CD14-positive monocyte (primary cell): ENCODE data around the gene ZFHX3. TPM values are rescaled to one million over a fixed set of nuclear protein-coding genes. Genes with fewer than 3 reads are reported as not detected.

ENCODE experiments used
- DNase-seq, 3 donors: peaks; one replicate each; pipeline ENCODE4 v3.0.0-alpha.2; 2011 to 2022
- H2AFZ ChIP-seq: 2 replicates; pipeline ENCODE4 v1.6.0; 2012; ENCODE audit warnings: mild to moderate bottlenecking, low read depth, low read length, inconsistent platforms; ENCODE audit not compliant: insufficient read depth, poor library complexity, severe bottlenecking
- H3K27ac ChIP-seq, 2 donors: 1 replicate in 1 of 2; 2 replicates in 1 of 2; pipeline ENCODE4 v1.5.1; 2012 to 2013; ENCODE audit warnings: low read length in 2 of 2, control low read depth in 1 of 2, inconsistent platforms in 1 of 2, low read depth in 1 of 2, mild to moderate bottlenecking in 1 of 2
- H3K27me3 ChIP-seq, 2 donors: one replicate each; pipeline versions ENCODE4 v1.6.0 to v1.6.1; 2011 to 2013; ENCODE audit warnings: low read length in 2 of 2; ENCODE audit not compliant: control insufficient read depth in 2 of 2, insufficient read depth in 2 of 2
- H3K36me3 ChIP-seq, 2 donors: replicated peaks in 1 of 2; 1 replicate in 1 of 2; 2 replicates in 1 of 2; pipeline versions ENCODE4 v1.5.1 to v1.6.1; 2012 to 2013; ENCODE audit warnings: low read length in 2 of 2, control low read depth in 1 of 2, inconsistent platforms in 1 of 2, mild to moderate bottlenecking in 1 of 2; ENCODE audit not compliant: insufficient read depth in 2 of 2, control insufficient read depth in 1 of 2
- H3K4me1 ChIP-seq, 2 donors: 1 replicate in 1 of 2; 2 replicates in 1 of 2; pipeline versions ENCODE4 v1.5.1 to v1.6.1; 2012 to 2013; ENCODE audit warnings: low read length in 2 of 2, control low read depth in 1 of 2, inconsistent platforms in 1 of 2, mild to moderate bottlenecking in 1 of 2, moderate library complexity in 1 of 2; ENCODE audit not compliant: insufficient read depth in 2 of 2, control insufficient read depth in 1 of 2
- H3K4me2 ChIP-seq: replicated peaks from 2 replicates; pipeline ENCODE3; 2012; ENCODE audit warnings: low read length, moderate library complexity, mild to moderate bottlenecking; ENCODE audit not compliant: poor library complexity, severe bottlenecking; ENCODE audit errors: extremely low read depth
- H3K4me3 ChIP-seq, 3 experiments: fragments of 200-600 bp in 1 of 3; sonication (generic) in 1 of 3; replicated peaks in 1 of 3; 1 replicate in 2 of 3; 2 replicates in 1 of 3; pipeline ENCODE4 v1.5.1; 2011 to 2013; ENCODE audit warnings: low read length in 3 of 3, mild to moderate bottlenecking in 3 of 3, control low read depth in 2 of 3, low read depth in 2 of 3, inconsistent platforms in 1 of 3, moderate library complexity in 1 of 3
- H3K79me2 ChIP-seq: 2 replicates; pipeline ENCODE4 v1.6.0; 2012; ENCODE audit warnings: mild to moderate bottlenecking, control low read depth, inconsistent platforms, low read length, moderate library complexity; ENCODE audit not compliant: insufficient read depth
- H3K9ac ChIP-seq: 2 replicates; pipeline ENCODE4 v1.6.0; 2017; ENCODE audit warnings: low read length, mild to moderate bottlenecking; ENCODE audit not compliant: insufficient read depth, poor library complexity, severe bottlenecking
- H3K9me3 ChIP-seq, 2 donors: replicated peaks in 1 of 2; 1 replicate in 1 of 2; 2 replicates in 1 of 2; pipeline versions ENCODE4 v1.5.1 to v1.6.1; 2012 to 2013; ENCODE audit warnings: low read length in 2 of 2, control low read depth in 1 of 2; ENCODE audit not compliant: control insufficient read depth in 1 of 2, insufficient read depth in 1 of 2
- H4K20me1 ChIP-seq: 2 replicates; pipeline ENCODE4 v1.6.0; 2012; ENCODE audit warnings: mild to moderate bottlenecking, low read length, control low read depth, moderate library complexity; ENCODE audit not compliant: insufficient read depth
- H3K27ac Mint-ChIP-seq, 7 donors: one replicate each; pipeline ENCODE4 v1.8.0; 2020; ENCODE audit warnings: mild to moderate bottlenecking in 7 of 7, mixed read lengths in 7 of 7, moderate library complexity in 6 of 7, inconsistent platforms in 2 of 7
- H3K27me3 Mint-ChIP-seq, 3 donors: one replicate each; pipeline ENCODE4 v1.8.0; 2021 to 2022; ENCODE audit warnings: low read depth in 3 of 3, mild to moderate bottlenecking in 3 of 3, mixed read lengths in 3 of 3, moderate library complexity in 3 of 3, inconsistent platforms in 1 of 3
- H3K36me3 Mint-ChIP-seq, 2 donors: one replicate each; pipeline ENCODE4 v1.8.0; 2020; ENCODE audit warnings: mixed read lengths in 2 of 2, inconsistent platforms in 1 of 2, mild to moderate bottlenecking in 1 of 2
- H3K4me1 Mint-ChIP-seq: one replicate; pipeline ENCODE4 v1.8.0; 2020; ENCODE audit warnings: mild to moderate bottlenecking, mixed read lengths
- H3K4me3 Mint-ChIP-seq, 2 donors: one replicate each; pipeline ENCODE4 v1.8.0; 2020; ENCODE audit warnings: mild to moderate bottlenecking in 2 of 2, mixed read lengths in 2 of 2, moderate library complexity in 1 of 2
- H3K9me3 Mint-ChIP-seq, 7 donors: one replicate each; pipeline ENCODE4 v1.8.0; 2020 to 2022; ENCODE audit warnings: mixed read lengths in 7 of 7, mild to moderate bottlenecking in 6 of 7, moderate library complexity in 6 of 7, inconsistent platforms in 2 of 7
- WGBS: methylation state at CpG from one replicate; pipeline ENCODE4 v1.1.5; 2013; ENCODE audit warnings: missing lambda C conversion rate; ENCODE audit not compliant: insufficient coverage; 5-methylcytosine and 5-hydroxymethylcytosine counted together
- intact Hi-C, 2 donors: fragments of 100-400 bp; cut with micrococcal nuclease; formaldehyde crosslinking; loops; one replicate each; pipeline versions ENCODE4 v1.15.0 to v1.15.1; 2023
- polyA plus RNA-seq, 3 donors: library from polyadenylated mRNA; depleted of rRNA in 1 of 3; unstranded in 2 of 3; stranded (reverse) in 1 of 3; fragments of 300-500 nt in 2 of 3; fragments of >200 nt in 1 of 3; fragmentation: Illumina TruSeq in 2 of 3; gene quantifications; 1 replicate in 2 of 3; 2 replicates in 1 of 3; pipeline ENCODE4 v1.2.3, GENCODE V29; 2012 to 2021
- TF ChIP-seq, protein P1 (sequence below): fragments of 200-600 bp; IDR thresholded peaks from one replicate; pipeline ENCODE4 v1.8.0; 2022; ENCODE audit warnings: antibody characterized with exemption, mild to moderate bottlenecking

The ZFHX3 gene
- polyA plus RNA-seq, 3 donors, result 0.42 to 4.2 (median 0.43) TPM

DNA sequence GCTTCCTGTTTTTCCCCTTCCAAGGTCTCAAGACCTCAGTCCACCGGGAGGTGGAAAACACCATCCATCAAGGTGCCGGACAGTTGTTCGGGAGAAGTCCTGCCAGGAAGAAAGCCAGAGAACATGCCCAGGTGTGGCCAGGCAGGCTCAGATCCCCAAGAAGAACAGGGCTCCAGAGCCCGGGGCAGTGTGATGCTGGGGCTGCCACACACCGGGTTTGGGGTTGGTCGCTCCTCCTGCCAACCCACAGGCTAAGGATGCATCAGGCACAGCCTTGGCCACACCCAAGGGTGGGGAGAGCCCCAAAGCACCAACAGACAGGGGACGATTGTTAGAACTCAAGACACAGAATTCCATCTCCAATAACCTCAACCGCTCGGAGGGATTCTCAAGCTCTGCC is 19.7 kb downstream of the ZFHX3 start:
- Mint-ChIP-seq H3K9me3 (peaks cover 0 to 2% (median 0%) of the 10 kb centered on the region in 7 donors), H3K27me3 (peaks cover 5 to 10% (median 7%) of the 10 kb centered on the region in 3 donors), H3K4me1 (peaks cover 19% of the 10 kb centered on the region), H3K4me3 (no peak overlapping the region), H3K36me3 (peaks cover 3 to 4% of the 10 kb centered on the region in 2 donors), H3K27ac (peak overlapping the region in 1 of 7 donors; percentile 0)
- intact Hi-C loops, result no loop called here
- H3K9me3 ChIP-seq, result no peaks in the 10 kb centered on the region
- no peak overlapping the region for H3K27ac ChIP-seq
- no peak overlapping the region for H3K4me2 ChIP-seq
- H3K79me2 ChIP-seq, result peaks cover 18% of the 10 kb centered on the region
- TF ChIP-seq, protein P1, sequence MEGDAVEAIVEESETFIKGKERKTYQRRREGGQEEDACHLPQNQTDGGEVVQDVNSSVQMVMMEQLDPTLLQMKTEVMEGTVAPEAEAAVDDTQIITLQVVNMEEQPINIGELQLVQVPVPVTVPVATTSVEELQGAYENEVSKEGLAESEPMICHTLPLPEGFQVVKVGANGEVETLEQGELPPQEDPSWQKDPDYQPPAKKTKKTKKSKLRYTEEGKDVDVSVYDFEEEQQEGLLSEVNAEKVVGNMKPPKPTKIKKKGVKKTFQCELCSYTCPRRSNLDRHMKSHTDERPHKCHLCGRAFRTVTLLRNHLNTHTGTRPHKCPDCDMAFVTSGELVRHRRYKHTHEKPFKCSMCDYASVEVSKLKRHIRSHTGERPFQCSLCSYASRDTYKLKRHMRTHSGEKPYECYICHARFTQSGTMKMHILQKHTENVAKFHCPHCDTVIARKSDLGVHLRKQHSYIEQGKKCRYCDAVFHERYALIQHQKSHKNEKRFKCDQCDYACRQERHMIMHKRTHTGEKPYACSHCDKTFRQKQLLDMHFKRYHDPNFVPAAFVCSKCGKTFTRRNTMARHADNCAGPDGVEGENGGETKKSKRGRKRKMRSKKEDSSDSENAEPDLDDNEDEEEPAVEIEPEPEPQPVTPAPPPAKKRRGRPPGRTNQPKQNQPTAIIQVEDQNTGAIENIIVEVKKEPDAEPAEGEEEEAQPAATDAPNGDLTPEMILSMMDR, result no peak
- 92% methylated on average over 7 of the region's 9 CpGs for WGBS
- no peaks in the 10 kb centered on the region for H3K27me3 ChIP-seq
- peaks cover 97% of the 10 kb centered on the region for H4K20me1 ChIP-seq
- no peaks in the 10 kb centered on the region for H3K36me3 ChIP-seq
- H3K4me1 ChIP-seq, result peaks cover 10 to 15% of the 10 kb centered on the region in 2 donors
- H3K9ac ChIP-seq, result no peak overlapping the region
- no peak overlapping the region for H2AFZ ChIP-seq
- H3K4me3 ChIP-seq, result no peak overlapping the region
- DNase-seq, result no peak

DNA sequence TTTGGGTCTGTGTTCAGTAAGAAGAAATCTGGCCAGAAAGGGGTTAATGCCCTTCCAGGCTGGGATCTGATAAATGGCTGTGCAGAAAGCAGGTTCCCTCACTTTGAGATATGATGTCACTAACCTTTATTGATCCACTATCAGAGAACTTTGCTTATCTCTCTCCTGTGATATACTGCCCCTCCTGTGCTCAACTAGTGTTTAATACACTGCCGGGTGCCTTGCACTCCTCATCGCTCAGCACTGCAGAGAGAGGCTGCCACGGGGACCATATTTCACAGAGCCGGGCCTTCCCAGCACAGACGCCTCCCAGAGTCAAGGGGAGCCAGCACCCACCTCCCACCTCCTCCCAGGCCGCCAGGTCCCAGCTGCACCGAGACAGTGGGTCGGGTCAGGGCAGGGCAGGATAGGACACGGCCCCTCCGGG is 20.2 kb downstream of the ZFHX3 start:
- H3K27ac ChIP-seq, result no peak overlapping the region
- H3K27me3 ChIP-seq, result no peaks in the 10 kb centered on the region
- TF ChIP-seq, protein P1, result no peak
- no peak overlapping the region for H2AFZ ChIP-seq
- H3K4me3 ChIP-seq, result no peak overlapping the region
- peaks cover 3 to 10% (median 7%) of the 10 kb centered on the region in 3 donors for H3K27me3 Mint-ChIP-seq
- H3K36me3 Mint-ChIP-seq, result peaks cover 3 to 4% of the 10 kb centered on the region in 2 donors
- H3K4me1 Mint-ChIP-seq, result peaks cover 13% of the 10 kb centered on the region
- DNase-seq, result no peak
- H3K4me1 ChIP-seq, result peaks cover 4 to 10% of the 10 kb centered on the region in 2 donors
- H3K4me3 Mint-ChIP-seq, result no peak overlapping the region
- WGBS, result 93% methylated on average over 5 of the region's 10 CpGs
- peaks cover 0 to 2% (median 0%) of the 10 kb centered on the region in 7 donors for H3K9me3 Mint-ChIP-seq
- H3K9ac ChIP-seq, result no peak overlapping the region
- intact Hi-C loops, result no loop called here
- peaks cover 95% of the 10 kb centered on the region for H4K20me1 ChIP-seq
- H3K4me2 ChIP-seq, result no peak overlapping the region
- H3K36me3 ChIP-seq, result no peaks in the 10 kb centered on the region
- no peaks in the 10 kb centered on the region for H3K9me3 ChIP-seq
- H3K79me2 ChIP-seq, result peaks cover 18% of the 10 kb centered on the region
- no peak overlapping the region for H3K27ac Mint-ChIP-seq
